ENCODE results near the gene CCDC89.

CCDC89 gene

GRCh38 chr11:85721191-85721590 is 35.2 kb upstream of the CCDC89 start:
- TF ChIP-seq, protein P1, sequence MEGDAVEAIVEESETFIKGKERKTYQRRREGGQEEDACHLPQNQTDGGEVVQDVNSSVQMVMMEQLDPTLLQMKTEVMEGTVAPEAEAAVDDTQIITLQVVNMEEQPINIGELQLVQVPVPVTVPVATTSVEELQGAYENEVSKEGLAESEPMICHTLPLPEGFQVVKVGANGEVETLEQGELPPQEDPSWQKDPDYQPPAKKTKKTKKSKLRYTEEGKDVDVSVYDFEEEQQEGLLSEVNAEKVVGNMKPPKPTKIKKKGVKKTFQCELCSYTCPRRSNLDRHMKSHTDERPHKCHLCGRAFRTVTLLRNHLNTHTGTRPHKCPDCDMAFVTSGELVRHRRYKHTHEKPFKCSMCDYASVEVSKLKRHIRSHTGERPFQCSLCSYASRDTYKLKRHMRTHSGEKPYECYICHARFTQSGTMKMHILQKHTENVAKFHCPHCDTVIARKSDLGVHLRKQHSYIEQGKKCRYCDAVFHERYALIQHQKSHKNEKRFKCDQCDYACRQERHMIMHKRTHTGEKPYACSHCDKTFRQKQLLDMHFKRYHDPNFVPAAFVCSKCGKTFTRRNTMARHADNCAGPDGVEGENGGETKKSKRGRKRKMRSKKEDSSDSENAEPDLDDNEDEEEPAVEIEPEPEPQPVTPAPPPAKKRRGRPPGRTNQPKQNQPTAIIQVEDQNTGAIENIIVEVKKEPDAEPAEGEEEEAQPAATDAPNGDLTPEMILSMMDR (IDR thresholded peaks at IDR 0.05; ENCODE audit: low read depth, low read length, missing control alignments) = no peak
- H3K4me3 ChIP-seq (ENCODE audit: low read depth, low read length) = no peak overlapping the region
- no peak for DNase-seq (ENCODE audit: low read depth)

DNA sequence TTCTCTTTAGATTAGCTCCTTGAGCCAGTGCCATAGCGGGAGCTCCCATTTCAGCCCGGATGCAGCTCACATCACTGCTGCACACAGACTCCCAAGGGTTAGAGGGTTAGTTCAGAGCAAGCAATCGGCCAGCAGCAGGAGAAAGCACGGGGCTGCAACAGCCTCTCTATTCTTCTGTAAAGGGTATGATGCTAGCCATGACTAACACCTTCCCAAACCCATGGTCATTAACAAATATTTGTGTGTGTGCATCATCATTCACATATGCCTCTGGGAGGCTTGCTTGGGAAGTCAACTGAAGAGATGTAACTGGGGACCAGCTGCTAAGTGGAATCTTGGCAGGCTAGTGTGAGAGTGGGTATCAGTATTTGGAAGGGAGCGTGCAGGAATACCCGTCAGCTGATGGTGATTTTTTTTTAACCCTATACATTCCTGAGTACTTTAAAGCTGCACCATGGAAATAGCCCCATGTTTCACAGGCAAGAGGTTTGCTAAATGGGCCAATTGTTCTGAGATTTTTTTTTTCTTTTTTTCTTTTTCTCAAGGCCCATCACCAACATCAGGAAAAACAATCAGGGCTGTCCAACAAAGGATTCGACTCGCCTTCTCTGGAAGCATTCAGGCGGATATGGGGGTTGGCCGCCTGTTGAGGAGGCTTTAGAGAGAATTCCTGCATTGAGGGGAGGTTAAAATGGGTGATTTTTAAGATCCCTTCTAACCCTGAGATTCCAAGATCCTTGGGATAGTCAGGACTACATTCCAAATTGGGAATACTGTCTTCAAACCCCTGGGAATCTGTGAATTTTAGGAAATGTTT is 33.2 kb upstream of the CCDC89 start:
- no peak for DNase-seq (ENCODE audit: low read depth)
- H3K4me3 ChIP-seq (ENCODE audit: low read depth, low read length) = no peak overlapping the region
- TF ChIP-seq, protein P1 (IDR thresholded peaks at IDR 0.05; ENCODE audit: low read depth, low read length, missing control alignments) = no peak

GRCh38 chr11:85718126-85718943 is 32.3 kb upstream of the CCDC89 start:
- TF ChIP-seq, protein P1 (IDR thresholded peaks at IDR 0.05; ENCODE audit: low read depth, low read length, missing control alignments) = no peak
- H3K4me3 ChIP-seq (ENCODE audit: low read depth, low read length) = no peak overlapping the region
- DNase-seq (ENCODE audit: low read depth) = no peak

GRCh38 chr11:85717429-85717828 is 31.4 kb upstream of the CCDC89 start:
- H3K4me3 ChIP-seq (ENCODE audit: low read depth, low read length) = no peak overlapping the region
- TF ChIP-seq, protein P1 (IDR thresholded peaks at IDR 0.05; ENCODE audit: low read depth, low read length, missing control alignments) = no peak

GRCh38 chr11:85712953-85713352 is 27.0 kb upstream of the CCDC89 start:
- TF ChIP-seq, protein P1 (IDR thresholded peaks at IDR 0.05; ENCODE audit: low read depth, low read length, missing control alignments) = no peak
- H3K4me3 ChIP-seq (ENCODE audit: low read depth, low read length) = no peak overlapping the region
- DNase-seq (ENCODE audit: low read depth) = no peak

More at GRCh38 chr11:85717429-85717828, 31.4 kb upstream of the CCDC89 start:
- DNase-seq (ENCODE audit: low read depth) = no peak

GRCh38 chr11:85710917-85711316 is 24.9 kb upstream of the CCDC89 start:
- no peak for DNase-seq (ENCODE audit: low read depth)
- H3K4me3 ChIP-seq (ENCODE audit: low read depth, low read length) = no peak overlapping the region
- TF ChIP-seq, protein P1 (IDR thresholded peaks at IDR 0.05; ENCODE audit: low read depth, low read length, missing control alignments) = no peak
